Daoy (cell line): ENCODE data around the gene UBR7. TPM values are rescaled to one million over a fixed set of nuclear protein-coding genes. Genes with fewer than 3 reads are reported as not detected.
A peak's percentile ranks its signal among the peaks of the same experiment; 100 is the strongest.
"Not testable (repeated sequence)": the region's sequence is repeated elsewhere in the genome, so short reads cannot be mapped to it uniquely, and the experiment has no call there.

Experiments
- DNase-seq: peaks from one replicate; pipeline ENCODE4 v3.0.0-alpha.2; 2015; ENCODE audit warnings: low read depth
- total RNA-seq: library from RNA; depleted of rRNA; stranded (reverse); fragments of >200 nt; shearing (Covaris generic); gene quantifications from 2 replicates; pipeline ENCODE4 v1.2.3, GENCODE V29; 2014

Gene UBR7
- total RNA-seq, 1 experiment from 2014 or later, result 109 TPM

DNA sequence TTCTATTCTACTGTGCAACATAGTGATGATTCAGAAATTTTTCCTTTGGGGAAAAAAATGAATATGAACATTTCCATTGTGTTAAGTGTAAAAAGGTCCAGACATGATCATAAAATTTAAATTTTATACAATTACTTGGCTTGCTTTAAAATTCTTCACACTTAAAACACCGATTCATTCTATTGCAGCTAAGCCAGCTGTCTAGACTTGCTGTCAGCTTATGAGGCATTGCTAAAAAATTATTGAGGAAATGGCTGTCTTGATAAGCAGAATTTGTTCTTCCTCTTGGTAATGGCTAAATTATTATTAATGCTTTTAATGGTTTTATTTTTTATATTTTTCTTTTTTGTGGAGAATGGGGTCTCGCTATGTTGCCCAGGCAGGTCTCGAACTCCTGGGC, 20.1 kb upstream of the UBR7 start:
- no peak for DNase-seq

GRCh38 chr14:93195316-93195999, 11.6 kb upstream of the UBR7 start:
- no peak for DNase-seq

GRCh38 chr14:93199031-93199430, 8.0 kb upstream of the UBR7 start:
- DNase-seq, result no peak

DNA sequence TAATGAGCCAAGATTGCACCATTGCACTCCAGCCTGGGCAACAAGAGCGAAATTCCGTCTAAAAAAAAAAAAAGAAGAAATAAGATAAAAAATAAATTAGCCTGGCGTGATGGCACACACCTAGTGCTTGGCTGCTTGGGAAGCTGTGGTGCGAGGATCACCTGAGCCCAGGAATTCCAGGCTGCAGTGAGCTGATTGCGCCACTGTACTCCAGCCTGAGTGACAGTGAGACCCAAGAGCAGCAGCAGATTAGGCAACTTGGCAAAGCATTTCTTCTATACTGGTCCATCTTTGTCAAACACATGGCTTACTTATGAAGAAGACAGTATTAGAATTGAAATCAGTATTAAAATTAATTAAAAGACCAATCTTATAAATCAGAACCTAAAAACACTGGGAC, 6.5 kb upstream of the UBR7 start:
- no peak for DNase-seq

- no peak for DNase-seq
Measured at GRCh38 chr14:93201155-93201704, 5.8 kb upstream of the UBR7 start.

- DNase-seq, result peak; percentile 68
Measured at GRCh38 chr14:93207468-93208308, 632 bp downstream of the UBR7 start.

DNA sequence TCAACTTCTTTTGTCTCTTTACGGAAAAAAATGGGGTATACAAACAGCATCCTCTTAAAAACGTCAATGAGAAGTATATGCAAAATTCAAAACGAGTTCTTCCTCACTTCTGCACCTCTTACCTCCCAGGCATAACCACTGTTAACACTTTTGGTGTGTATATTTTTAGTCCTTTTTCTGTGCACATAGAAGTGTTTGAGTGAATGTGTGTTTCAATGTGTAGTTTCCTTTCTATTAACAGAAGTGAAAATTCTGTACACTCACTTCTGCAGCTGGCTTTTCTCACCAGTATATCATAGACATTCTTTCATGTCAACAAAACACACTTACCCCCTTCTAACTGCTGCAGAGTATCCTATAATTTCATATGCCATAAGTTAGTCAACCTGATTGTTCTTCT, 5.4 kb downstream of the UBR7 start:
- DNase-seq, result no peak

DNA sequence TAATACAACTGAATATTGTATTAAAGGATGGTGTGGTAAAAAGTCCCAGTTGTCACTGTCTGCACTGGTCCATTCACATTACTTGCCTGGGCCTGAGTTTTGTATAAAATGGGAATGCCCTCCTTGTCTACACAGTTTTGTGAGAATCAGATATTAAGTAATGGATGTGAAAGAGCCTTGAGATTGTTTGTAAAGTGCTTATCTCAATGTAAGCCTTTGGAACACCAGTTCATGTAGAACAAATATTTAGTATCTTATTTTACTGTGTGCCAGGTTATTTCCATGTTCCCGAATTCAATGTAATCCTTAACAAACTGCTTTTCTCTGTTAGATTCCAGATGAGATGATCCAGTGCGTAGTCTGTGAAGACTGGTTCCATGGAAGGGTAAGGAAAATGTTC, 7.5 kb downstream of the UBR7 start:
- DNase-seq, result no peak

- DNase-seq, result peak; percentile 50
Measured at GRCh38 chr14:93219103-93219726, 12.2 kb downstream of the UBR7 start.

DNA sequence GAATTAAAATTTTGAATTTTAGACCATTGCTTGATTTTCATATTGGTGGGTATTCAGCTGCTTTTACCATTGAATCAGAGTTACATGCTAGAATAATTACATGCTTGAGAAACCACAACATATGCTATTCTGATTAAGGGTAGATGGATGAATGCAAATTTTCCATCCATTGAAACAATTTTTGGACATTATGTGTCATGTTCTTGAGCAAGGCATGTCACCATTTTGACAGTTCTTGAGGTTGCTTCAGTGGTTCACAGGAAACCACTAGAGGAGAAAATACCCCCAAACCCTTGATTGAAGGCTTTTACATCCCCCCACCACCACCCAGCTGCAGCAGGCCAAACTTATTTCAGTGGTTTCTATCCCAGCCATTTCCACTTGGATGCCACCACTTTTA, 13.5 kb downstream of the UBR7 start:
- no peak for DNase-seq

GRCh38 chr14:93223565-93223964, 16.5 kb downstream of the UBR7 start:
- DNase-seq, result no peak

GRCh38 chr14:93228550-93228949, 21.5 kb downstream of the UBR7 start:
- DNase-seq, result no peak

- no peak for DNase-seq
Measured at GRCh38 chr14:93230539-93230938, 23.5 kb downstream of the UBR7 start.

DNA sequence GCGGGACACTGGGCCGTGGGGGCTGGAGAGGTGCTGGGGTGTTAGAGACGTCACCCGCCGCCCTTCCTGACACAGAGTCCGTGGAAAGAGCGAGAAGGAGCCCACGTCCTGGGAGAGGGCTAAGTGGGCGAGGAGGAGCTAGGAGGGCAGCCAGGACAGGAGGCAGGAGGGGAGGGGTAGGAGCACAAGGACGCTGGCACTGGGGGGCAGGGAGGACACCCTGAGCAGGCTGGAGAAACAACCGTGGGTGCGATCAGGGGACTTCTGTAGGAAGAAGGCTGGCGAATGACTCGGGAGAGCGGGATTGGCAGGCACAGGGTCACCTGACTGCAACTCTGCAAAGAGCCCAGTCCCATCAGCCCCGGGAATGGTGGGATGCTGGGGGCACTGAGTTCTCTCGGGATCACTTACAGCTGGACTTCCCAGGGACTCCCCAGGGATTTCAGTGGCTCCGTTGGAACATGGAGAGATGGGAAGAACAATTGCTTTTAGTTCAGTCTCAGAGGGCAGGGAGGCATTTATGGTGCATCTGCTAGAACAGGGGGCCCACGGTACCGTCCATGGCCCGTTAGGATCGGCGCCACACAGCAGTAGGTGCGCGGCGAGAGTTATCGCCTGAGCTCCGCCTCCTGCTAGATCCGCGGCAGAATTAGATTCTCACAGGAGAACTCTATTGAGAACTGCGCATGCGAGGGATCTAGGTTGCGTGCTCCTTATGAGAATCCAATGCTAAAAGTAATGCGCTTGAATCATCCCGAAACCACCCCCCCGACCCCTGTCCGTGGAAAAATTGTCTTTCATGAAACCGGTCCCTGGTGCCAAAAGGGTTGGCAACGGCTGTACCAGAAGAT, 24.3 kb downstream of the UBR7 start:
- DNase-seq, result peak; percentile 70

- DNase-seq, result no peak
Measured at GRCh38 chr14:93232159-93232558, 25.1 kb downstream of the UBR7 start.

DNA sequence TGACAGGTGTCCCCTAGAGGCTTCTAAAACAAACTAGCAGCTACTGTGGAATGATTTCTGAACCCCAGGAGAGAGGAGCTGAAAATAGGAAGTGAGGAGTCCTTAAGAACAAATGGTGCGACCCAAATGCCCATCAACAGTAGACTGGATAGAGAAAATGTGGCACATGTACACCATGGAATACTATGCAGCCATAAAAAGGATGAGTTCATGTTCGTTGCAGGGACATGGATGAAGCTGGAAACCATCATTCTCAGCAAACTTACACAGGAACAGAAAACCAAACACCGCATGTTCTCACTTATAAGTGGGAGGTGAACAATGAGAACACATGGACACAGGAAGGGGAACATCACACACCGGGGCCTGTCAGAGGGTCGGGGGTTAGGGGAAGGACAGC, 26.0 kb downstream of the UBR7 start:
- not testable (repeated sequence) for DNase-seq

- DNase-seq, result peak; percentile 86
Measured at GRCh38 chr14:93234798-93235197, 27.7 kb downstream of the UBR7 start.

- peak; percentile 34 for DNase-seq
Measured at GRCh38 chr14:93239869-93240677, 33.0 kb downstream of the UBR7 start.

DNA sequence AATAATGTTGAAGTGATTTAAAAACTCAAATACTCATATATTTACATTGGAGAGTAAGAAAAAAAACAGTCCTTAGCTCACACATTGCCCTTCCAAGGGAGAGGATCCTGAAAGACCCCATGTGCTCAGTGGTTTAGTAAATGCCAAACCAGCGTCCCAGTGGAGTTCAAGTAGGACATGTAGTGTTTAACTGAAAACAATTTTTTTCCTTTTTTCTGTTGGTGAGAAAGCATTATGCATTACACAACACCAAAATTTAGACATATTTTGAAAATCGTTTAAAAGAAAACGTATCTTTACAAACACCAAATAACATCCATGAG, 33.6 kb downstream of the UBR7 start:
- no peak for DNase-seq

- DNase-seq, result no peak
Measured at GRCh38 chr14:93245764-93246420, 38.8 kb downstream of the UBR7 start.
